Rectal smooth muscle tissue (tissue), 1 donor: Measurements from ENCODE around the gene NAGK.
"Not testable (repeated sequence)": the region's sequence is repeated elsewhere in the genome, so short reads cannot be mapped to it uniquely, and the experiment has no call there.

Source experiments
- H3K27ac ChIP-seq: one replicate; pipeline ENCODE4 v1.7.0; 2013; ENCODE audit warnings: low read depth, low read length, inconsistent platforms
- H3K27me3 ChIP-seq: one replicate; pipeline ENCODE4 v1.7.0; 2013; ENCODE audit warnings: low read length; ENCODE audit not compliant: control insufficient read depth, insufficient read depth
- H3K36me3 ChIP-seq: one replicate; pipeline ENCODE4 v1.7.0; 2013; ENCODE audit warnings: low read length; ENCODE audit not compliant: control insufficient read depth, insufficient read depth
- H3K4me1 ChIP-seq: one replicate; pipeline ENCODE4 v1.7.0; 2013; ENCODE audit warnings: low read length; ENCODE audit not compliant: control insufficient read depth, insufficient read depth
- H3K4me3 ChIP-seq: one replicate; pipeline ENCODE4 v1.7.0; 2013; ENCODE audit warnings: low read length
- H3K9ac ChIP-seq: one replicate; pipeline ENCODE4 v1.7.0; 2013; ENCODE audit warnings: low read length

NAGK gene

GRCh38 chr2:71073475-71073874 is 5.0 kb downstream of the NAGK start:
- no peak overlapping the region for H3K9ac ChIP-seq
- H3K4me1 ChIP-seq, result no peaks in the 10 kb centered on the region
- no peak overlapping the region for H3K4me3 ChIP-seq
- H3K27me3 ChIP-seq, result no peaks in the 10 kb centered on the region
- H3K36me3 ChIP-seq, result peaks cover 23% of the 10 kb centered on the region
- H3K27ac ChIP-seq, result no peak overlapping the region

GRCh38 chr2:71074893-71075395 is 6.5 kb downstream of the NAGK start:
- Histone ChIP-seq H3K4me3 (no peak overlapping the region), H3K4me1 (no peaks in the 10 kb centered on the region), H3K9ac (no peak overlapping the region)

GRCh38 chr2:71078624-71079023 is 10.2 kb downstream of the NAGK start:
- Histone ChIP-seq H3K4me3 (no peak overlapping the region), H3K27me3 (no peaks in the 10 kb centered on the region), H3K27ac (no peak overlapping the region), H3K36me3 (peaks cover 25% of the 10 kb centered on the region), H3K4me1 (no peaks in the 10 kb centered on the region), H3K9ac (no peak overlapping the region)

More at GRCh38 chr2:71074893-71075395, 6.5 kb downstream of the NAGK start:
- peaks cover 29% of the 10 kb centered on the region for H3K36me3 ChIP-seq
- H3K27ac ChIP-seq, result no peak overlapping the region
- H3K27me3 ChIP-seq, result no peaks in the 10 kb centered on the region

- Histone ChIP-seq H3K9ac (no peak overlapping the region), H3K4me1 (no peaks in the 10 kb centered on the region), H3K27me3 (no peaks in the 10 kb centered on the region), H3K27ac (no peak overlapping the region), H3K4me3 (no peak overlapping the region), H3K36me3 (peaks cover 10% of the 10 kb centered on the region)
Measured at GRCh38 chr2:71082402-71083252, 14.2 kb downstream of the NAGK start.

- H3K9ac ChIP-seq, H3K4me3 ChIP-seq, H3K27me3 ChIP-seq, H3K36me3 ChIP-seq, H3K27ac ChIP-seq, H3K4me1 ChIP-seq: not testable (repeated sequence)
Measured at GRCh38 chr2:71083297-71083696, 14.8 kb downstream of the NAGK start.

GRCh38 chr2:71083752-71084312 is 15.4 kb downstream of the NAGK start:
- not testable (repeated sequence) for H3K27ac ChIP-seq, H3K36me3 ChIP-seq, H3K27me3 ChIP-seq, H3K9ac ChIP-seq, H3K4me1 ChIP-seq, H3K4me3 ChIP-seq

GRCh38 chr2:71085325-71086003 is 17.0 kb downstream of the NAGK start:
- H3K27ac ChIP-seq, H3K36me3 ChIP-seq, H3K9ac ChIP-seq, H3K4me1 ChIP-seq, H3K4me3 ChIP-seq, H3K27me3 ChIP-seq: not testable (repeated sequence)

GRCh38 chr2:71089475-71089874 is 21.0 kb downstream of the NAGK start:
- not testable (repeated sequence) for H3K9ac ChIP-seq, H3K27me3 ChIP-seq, H3K4me3 ChIP-seq, H3K36me3 ChIP-seq, H3K4me1 ChIP-seq, H3K27ac ChIP-seq

- H3K36me3 ChIP-seq, result not testable (repeated sequence)
Measured at GRCh38 chr2:71091808-71092207, 23.4 kb downstream of the NAGK start.

GRCh38 chr2:71092491-71093260 is 24.2 kb downstream of the NAGK start:
- H3K27ac ChIP-seq, H3K4me1 ChIP-seq, H3K27me3 ChIP-seq, H3K36me3 ChIP-seq, H3K4me3 ChIP-seq, H3K9ac ChIP-seq: not testable (repeated sequence)

More at GRCh38 chr2:71091808-71092207, 23.4 kb downstream of the NAGK start:
- not testable (repeated sequence) for H3K4me1 ChIP-seq, H3K9ac ChIP-seq, H3K27me3 ChIP-seq, H3K27ac ChIP-seq, H3K4me3 ChIP-seq

GRCh38 chr2:71100195-71100964 is 31.9 kb downstream of the NAGK start:
- no peak overlapping the region for H3K27ac ChIP-seq
- no peaks in the 10 kb centered on the region for H3K4me1 ChIP-seq
- H3K36me3 ChIP-seq, result no peaks in the 10 kb centered on the region
- H3K9ac ChIP-seq, result no peak overlapping the region
- no peaks in the 10 kb centered on the region for H3K27me3 ChIP-seq
- no peak overlapping the region for H3K4me3 ChIP-seq
